Activated naive CD8-positive, alpha-beta T cell treated with anti-CD3 and anti-CD28 coated beads, Interleukin-2, amount 50 U/mL, for 16 hours (primary cell): ENCODE measurements around the gene SNED1.

Source experiments
- DNase-seq: peaks from one replicate; pipeline ENCODE4 v3.0.0-alpha.2; 2020; ENCODE audit warnings: low read depth, low spot score

The SNED1 gene

GRCh38 chr2:241128266-241128665, 129.8 kb downstream of the SNED1 start:
- DNase-seq = no peak

GRCh38 chr2:241129086-241129871, 130.9 kb downstream of the SNED1 start:
- no peak for DNase-seq

- no peak for DNase-seq
Measured at GRCh38 chr2:241130316-241130715, 131.9 kb downstream of the SNED1 start.

- no peak for DNase-seq
Measured at GRCh38 chr2:241131531-241131930, 133.1 kb downstream of the SNED1 start.

DNA sequence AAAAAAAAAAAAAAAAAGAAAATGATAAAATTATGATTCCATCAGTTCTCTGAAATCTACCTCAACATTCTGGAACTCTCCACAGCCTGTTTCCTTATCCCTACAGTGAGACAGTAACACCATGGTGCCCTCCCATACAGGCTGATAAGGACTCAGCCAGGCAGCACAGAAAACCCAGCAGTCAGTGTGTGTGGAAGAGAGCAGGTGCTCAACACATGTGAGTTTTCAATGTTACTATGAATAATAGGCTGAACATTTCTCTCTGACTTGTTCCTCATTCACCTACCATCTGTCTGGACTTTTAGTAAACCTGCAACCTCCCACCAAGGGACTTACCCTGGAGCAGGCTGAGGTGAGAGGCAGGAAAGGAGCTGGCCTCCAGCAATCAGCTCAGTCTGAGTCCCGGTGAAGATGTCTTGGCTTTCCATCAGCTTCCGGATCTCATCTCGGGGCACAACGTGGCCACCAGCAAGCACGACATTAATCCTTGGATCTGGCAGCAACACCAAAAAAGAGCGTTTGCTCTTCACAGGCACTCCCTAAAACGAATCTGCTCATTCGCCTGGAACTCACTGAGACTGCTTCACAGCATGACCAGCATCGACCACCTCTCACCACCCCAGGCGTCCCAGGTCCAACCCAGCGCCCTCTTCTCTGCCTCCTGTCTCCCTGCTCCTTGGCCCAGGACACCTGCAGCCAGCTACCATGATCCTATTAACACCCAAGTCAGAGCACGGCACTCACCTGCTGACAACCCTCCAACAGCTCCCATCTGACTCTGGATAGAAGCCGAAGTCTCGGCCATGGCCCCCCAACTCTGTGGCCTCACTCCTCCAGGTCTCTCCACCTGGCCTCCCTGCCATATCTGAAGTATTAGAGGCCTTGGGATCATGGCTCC, 134.4 kb downstream of the SNED1 start:
- DNase-seq = no peak

- no peak for DNase-seq
Measured at GRCh38 chr2:241133436-241133820, 135.0 kb downstream of the SNED1 start.

- DNase-seq = no peak
Measured at GRCh38 chr2:241134711-241135110, 136.3 kb downstream of the SNED1 start.

DNA sequence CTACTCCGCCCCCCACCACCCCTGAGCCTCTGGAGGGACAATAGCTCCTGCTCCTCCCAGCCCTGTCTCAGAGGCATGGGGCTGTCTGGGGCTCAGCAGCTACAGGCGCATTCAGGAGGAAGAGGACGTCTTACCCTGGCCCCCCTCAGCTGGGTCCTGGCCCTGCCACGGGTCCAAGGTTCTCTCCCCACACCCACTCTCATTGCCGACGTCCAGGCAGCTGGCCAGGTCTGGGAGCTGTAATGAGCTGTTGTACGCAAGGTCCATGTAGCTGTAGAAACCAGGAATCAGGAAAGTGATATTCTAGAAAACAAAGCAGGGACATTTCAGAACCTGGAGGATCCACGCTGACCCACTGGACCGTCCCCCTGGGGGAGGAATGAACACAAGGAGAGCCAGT, 137.3 kb downstream of the SNED1 start:
- no peak for DNase-seq

- DNase-seq = no peak
Measured at GRCh38 chr2:241136191-241136590, 137.8 kb downstream of the SNED1 start.

- DNase-seq = no peak
Measured at GRCh38 chr2:241136661-241137260, 138.3 kb downstream of the SNED1 start.

GRCh38 chr2:241137276-241138190, 139.1 kb downstream of the SNED1 start:
- DNase-seq = no peak

GRCh38 chr2:241138471-241138870, 140.1 kb downstream of the SNED1 start:
- no peak for DNase-seq

- DNase-seq = no peak
Measured at GRCh38 chr2:241139531-241140444, 141.4 kb downstream of the SNED1 start.

- no peak for DNase-seq
Measured at GRCh38 chr2:241140445-241140840, 142.0 kb downstream of the SNED1 start.

GRCh38 chr2:241141214-241141770, 142.9 kb downstream of the SNED1 start:
- no peak for DNase-seq

DNA sequence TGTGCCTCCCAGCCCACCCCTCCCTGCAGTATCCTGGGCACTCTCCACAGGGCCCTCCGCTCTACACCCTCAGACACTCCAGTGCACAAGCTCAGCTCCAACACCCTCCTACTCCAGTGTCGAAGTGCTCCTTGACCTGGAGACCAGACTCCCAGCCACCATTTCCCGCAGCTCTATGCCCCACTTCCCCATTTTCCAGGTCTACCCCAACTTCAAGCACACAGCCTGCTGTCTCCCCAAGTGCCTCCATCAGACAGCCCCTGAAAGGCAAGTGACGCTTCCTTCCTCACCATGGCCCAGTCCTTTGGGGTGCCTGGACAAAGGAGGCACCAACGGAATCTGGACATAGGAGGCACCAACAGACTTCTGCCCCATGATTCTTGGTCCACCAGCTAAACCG, 143.6 kb downstream of the SNED1 start:
- DNase-seq = no peak

DNA sequence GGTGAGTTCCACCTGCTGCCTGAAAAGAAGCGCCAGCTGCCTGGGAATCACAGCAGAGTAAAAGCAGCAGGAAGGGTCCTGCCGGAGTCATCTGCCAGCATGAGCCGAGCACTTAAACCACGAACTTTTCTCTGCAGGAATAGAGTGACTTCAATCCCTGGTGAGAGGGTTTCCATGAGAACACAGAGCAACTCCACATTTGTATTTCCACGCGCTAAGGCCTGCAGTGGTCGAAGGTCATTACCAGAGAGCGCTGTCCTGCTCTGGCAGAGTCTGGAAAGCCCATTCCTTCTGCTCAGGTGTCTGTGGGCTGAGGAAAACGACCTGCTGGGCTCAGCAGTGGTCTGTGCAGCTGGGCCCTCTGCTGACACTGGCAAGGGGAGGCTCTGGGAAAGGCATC, 144.2 kb downstream of the SNED1 start:
- DNase-seq = no peak
